RWPE2 (cell line): Measurements from ENCODE around the gene GPATCH4.

Experiments used
- ATAC-seq: fragments of 200-7000 bp; cut with Tn5 transposase; 3 replicates; pipeline ENCODE4 v1.9.1; 2021; ENCODE audit warnings: low read depth
- DNase-seq: peaks from one replicate; pipeline ENCODE4 v3.0.0-alpha.2; 2020; ENCODE audit warnings: low spot score
- H3K27ac ChIP-seq: fragments of 450-650 bp; 2 replicates; pipeline ENCODE4 v1.5.1; 2017; ENCODE audit warnings: mild to moderate bottlenecking; ENCODE audit not compliant: poor library complexity, severe bottlenecking
- H3K27me3 ChIP-seq: fragments of 250-450 bp; sonication (Bioruptor Pico); 2 replicates; pipeline ENCODE4 v1.5.1; 2021; ENCODE audit warnings: mild to moderate bottlenecking, moderate library complexity; ENCODE audit not compliant: insufficient read depth, poor library complexity, severe bottlenecking
- H3K36me3 ChIP-seq: fragments of 250-450 bp; sonication (Bioruptor Pico); 2 replicates; pipeline ENCODE4 v1.5.1; 2020; ENCODE audit warnings: low read depth, mild to moderate bottlenecking, moderate library complexity
- H3K4me1 ChIP-seq: fragments of 250-450 bp; sonication (Bioruptor Pico); 2 replicates; pipeline ENCODE4 v1.5.1; 2021; ENCODE audit warnings: mild to moderate bottlenecking, moderate library complexity; ENCODE audit not compliant: insufficient read depth, poor library complexity, severe bottlenecking
- H3K4me3 ChIP-seq: fragments of 250-450 bp; sonication (Bioruptor Pico); 2 replicates; pipeline ENCODE4 v1.5.1; 2021; ENCODE audit warnings: mild to moderate bottlenecking, moderate library complexity; ENCODE audit not compliant: severe bottlenecking
- H3K9me3 ChIP-seq: fragments of 250-450 bp; sonication (Bioruptor Pico); 2 replicates; pipeline ENCODE4 v1.5.1; 2021; ENCODE audit warnings: mild to moderate bottlenecking, moderate library complexity; ENCODE audit not compliant: severe bottlenecking
- CTCF ChIP-seq: fragments of 450-650 bp; IDR thresholded peaks from one replicate; pipeline ENCODE4 v1.5.1; 2017; ENCODE audit warnings: mild to moderate bottlenecking, moderate library complexity; ENCODE audit not compliant: poor library complexity, severe bottlenecking

Gene GPATCH4

GRCh38 chr1:156572663-156573018 is 28.6 kb downstream of the GPATCH4 start:
- peak overlapping the region; percentile 50 for H3K4me3 ChIP-seq
- H3K9me3 ChIP-seq, result no peaks in the 10 kb centered on the region
- H3K27ac ChIP-seq, result no peak overlapping the region
- no peak for TF ChIP-seq CTCF
- peaks cover 29% of the 10 kb centered on the region for H3K36me3 ChIP-seq
- H3K4me1 ChIP-seq, result peaks cover 10% of the 10 kb centered on the region
- H3K27me3 ChIP-seq, result no peaks in the 10 kb centered on the region
- ATAC-seq (no peak), DNase-seq (no peak)

GRCh38 chr1:156571919-156572662 is 29.2 kb downstream of the GPATCH4 start, which contains the start of gene IQGAP3:
Gene IQGAP3 (minus strand): TSS chr1:156572565. CDS start chr1:156572529, 36 bp downstream.
- no peaks in the 10 kb centered on the region for H3K27me3 ChIP-seq
- TF ChIP-seq CTCF, result no peak
- DNase-seq (peak; percentile 88), ATAC-seq (peak; percentile 95)
- peak within 1 kb of the TSS; percentile 50 for H3K4me3 ChIP-seq
- H3K27ac ChIP-seq, result peak within 1 kb of the TSS; percentile 54
- H3K4me1 ChIP-seq, result peaks cover 10% of the 10 kb centered on the region
- peaks cover 35% of the 10 kb centered on the region for H3K36me3 ChIP-seq
- no peaks in the 10 kb centered on the region for H3K9me3 ChIP-seq

GRCh38 chr1:156571261-156571852 is 29.9 kb downstream of the GPATCH4 start:
- no peak for TF ChIP-seq CTCF
- Histone ChIP-seq H3K4me1 (peaks cover 10% of the 10 kb centered on the region), H3K9me3 (no peaks in the 10 kb centered on the region), H3K27ac (peak overlapping the region; percentile 54), H3K36me3 (peaks cover 36% of the 10 kb centered on the region), H3K27me3 (no peaks in the 10 kb centered on the region), H3K4me3 (peak overlapping the region; percentile 50)
- DNase-seq (no peak), ATAC-seq (peak; percentile 58)

- H3K27ac ChIP-seq, result no peak overlapping the region
- peaks cover 78% of the 10 kb centered on the region for H3K36me3 ChIP-seq
- no peaks in the 10 kb centered on the region for H3K27me3 ChIP-seq
- H3K9me3 ChIP-seq, result no peaks in the 10 kb centered on the region
- no peak overlapping the region for H3K4me3 ChIP-seq
- DNase-seq, result no peak
- no peak for TF ChIP-seq CTCF
- H3K4me1 ChIP-seq, result peaks cover 7% of the 10 kb centered on the region
- no peak for ATAC-seq
Measured at GRCh38 chr1:156566436-156566835, 34.8 kb downstream of the GPATCH4 start.

- no peak for DNase-seq
- ATAC-seq, result no peak
- Histone ChIP-seq H3K27me3 (no peaks in the 10 kb centered on the region), H3K9me3 (no peaks in the 10 kb centered on the region), H3K27ac (no peak overlapping the region), H3K4me3 (no peak overlapping the region), H3K4me1 (no peaks in the 10 kb centered on the region), H3K36me3 (peaks cover 80% of the 10 kb centered on the region)
- TF ChIP-seq CTCF, result no peak
Measured at GRCh38 chr1:156565519-156565918, 35.8 kb downstream of the GPATCH4 start.
